HG02840 (cell line): Measurements from ENCODE around the gene SEMA4B.

Source experiments
- ATAC-seq: cut with Tn5 transposase; IDR thresholded peaks from one replicate; pipeline ENCODE4 v1.9.1; 2021; ENCODE audit warnings: mild to moderate bottlenecking, moderate library complexity, moderate number of reproducible peaks; ENCODE audit not compliant: unreplicated experiment, low FRiP score

SEMA4B gene

GRCh38 chr15:90203473-90203872, 2.3 kb downstream of the SEMA4B start:
- ATAC-seq, result no peak

- ATAC-seq, result no peak
These were observed 2.8 kb downstream of the SEMA4B start for GRCh38 chr15:90203922-90204321.

GRCh38 chr15:90205050-90205848, 4.1 kb downstream of the SEMA4B start:
- ATAC-seq, result no peak

- ATAC-seq, result no peak
These were observed 4.8 kb downstream of the SEMA4B start for GRCh38 chr15:90205886-90206285.

- ATAC-seq, result no peak
These were observed 6.1 kb downstream of the SEMA4B start for GRCh38 chr15:90207252-90207651.

GRCh38 chr15:90208356-90208755, 7.2 kb downstream of the SEMA4B start:
- ATAC-seq, result no peak

- no peak for ATAC-seq
These were observed 8.5 kb downstream of the SEMA4B start for GRCh38 chr15:90209591-90209990.

- no peak for ATAC-seq
These were observed 9.5 kb downstream of the SEMA4B start for GRCh38 chr15:90210593-90210992.

- no peak for ATAC-seq
These were observed 9.9 kb downstream of the SEMA4B start for GRCh38 chr15:90211009-90211408.

GRCh38 chr15:90211440-90212143, 10.5 kb downstream of the SEMA4B start:
- ATAC-seq, result no peak

- ATAC-seq, result no peak
These were observed 11.3 kb downstream of the SEMA4B start for GRCh38 chr15:90212221-90213098.

GRCh38 chr15:90213122-90213817, 12.1 kb downstream of the SEMA4B start:
- no peak for ATAC-seq

- no peak for ATAC-seq
These were observed 12.7 kb downstream of the SEMA4B start for GRCh38 chr15:90213818-90214204.

GRCh38 chr15:90214553-90215196, 13.5 kb downstream of the SEMA4B start:
- ATAC-seq, result no peak

GRCh38 chr15:90217671-90218394, 16.7 kb downstream of the SEMA4B start:
- no peak for ATAC-seq

GRCh38 chr15:90219421-90220141, 18.5 kb downstream of the SEMA4B start:
- no peak for ATAC-seq

GRCh38 chr15:90221246-90221900, 20.2 kb downstream of the SEMA4B start:
- no peak for ATAC-seq

- ATAC-seq, result no peak
These were observed 21.4 kb downstream of the SEMA4B start for GRCh38 chr15:90222547-90222946.
